Measurements from ENCODE around the gene RAB8B. TPM values are rescaled to one million over a fixed set of nuclear protein-coding genes. Genes with fewer than 3 reads are reported as not detected.

The RAB8B gene
- total RNA-seq, 4 donors from 2014 or later: 11.0 to 12.9 (median 12.5) TPM

DNA sequence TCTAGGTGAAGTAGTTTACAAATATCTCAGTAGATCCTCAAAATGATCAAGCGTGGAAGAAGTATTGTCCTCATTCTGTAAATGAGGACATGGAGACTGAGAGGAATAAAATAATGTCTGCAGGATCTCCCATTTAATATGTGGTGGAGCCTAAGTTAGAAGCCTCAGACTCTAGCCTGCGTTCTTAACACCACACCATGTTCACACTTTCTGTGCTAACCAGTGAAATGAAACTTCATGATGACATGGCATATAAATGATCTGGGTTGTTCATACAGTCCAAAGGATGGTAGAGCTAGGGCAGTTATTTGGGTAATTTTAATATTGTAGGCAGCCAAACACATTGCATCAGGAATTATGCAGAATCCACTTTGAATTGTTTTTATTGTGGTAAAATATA is 62.9 kb downstream of the RAB8B start:
- DNase-seq (ENCODE audit: low spot score in 2 of 2): no peak
- Histone ChIP-seq H3K9me3 (no peaks in the 10 kb centered on the region), H3K27ac (no peak overlapping the region), H3K36me3 (peaks cover 19% of the 10 kb centered on the region), H3K27me3 (no peaks in the 10 kb centered on the region), H3K4me3 (no peak overlapping the region), H3K4me1 (peaks cover 11% of the 10 kb centered on the region)
- no peak for TF ChIP-seq POLR2A (IDR thresholded peaks at IDR 0.05)
- WGBS: 99% methylated on average over 2 of the region's 2 CpGs

DNA sequence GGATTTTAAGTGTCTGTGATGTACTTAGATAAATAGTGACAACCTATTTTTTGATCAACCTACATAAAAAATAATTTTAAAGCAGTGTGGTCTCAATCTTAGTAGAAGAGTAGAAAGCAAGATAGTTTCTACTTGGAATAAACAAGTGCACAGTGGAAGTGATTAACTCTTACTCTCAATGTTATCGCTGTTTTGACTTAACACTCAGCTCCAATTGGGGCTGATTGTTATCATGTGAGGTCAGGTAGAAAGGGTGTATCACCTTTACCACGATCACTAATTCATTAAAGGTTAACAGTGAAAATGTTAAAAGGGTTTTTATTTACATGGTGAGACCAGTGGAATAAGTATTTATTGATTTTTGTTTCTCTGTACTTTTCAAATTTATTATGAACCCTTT is 65.6 kb downstream of the RAB8B start:
- Histone ChIP-seq H3K9me3 (no peaks in the 10 kb centered on the region), H3K27me3 (no peaks in the 10 kb centered on the region), H3K4me1 (peaks cover 5% of the 10 kb centered on the region), H3K4me3 (no peak overlapping the region), H3K36me3 (peaks cover 32% of the 10 kb centered on the region), H3K27ac (no peak overlapping the region)
- no peak for DNase-seq (ENCODE audit: low spot score in 2 of 2)
- WGBS: 72% methylated on average over 2 of the region's 2 CpGs
- TF ChIP-seq POLR2AphosphoS5 (IDR thresholded peaks at IDR 0.05) (no peak), POLR2A (IDR thresholded peaks at IDR 0.05) (no peak), EP300 (IDR thresholded peaks at IDR 0.05) (no peak)
- TF ChIP-seq, protein P1, sequence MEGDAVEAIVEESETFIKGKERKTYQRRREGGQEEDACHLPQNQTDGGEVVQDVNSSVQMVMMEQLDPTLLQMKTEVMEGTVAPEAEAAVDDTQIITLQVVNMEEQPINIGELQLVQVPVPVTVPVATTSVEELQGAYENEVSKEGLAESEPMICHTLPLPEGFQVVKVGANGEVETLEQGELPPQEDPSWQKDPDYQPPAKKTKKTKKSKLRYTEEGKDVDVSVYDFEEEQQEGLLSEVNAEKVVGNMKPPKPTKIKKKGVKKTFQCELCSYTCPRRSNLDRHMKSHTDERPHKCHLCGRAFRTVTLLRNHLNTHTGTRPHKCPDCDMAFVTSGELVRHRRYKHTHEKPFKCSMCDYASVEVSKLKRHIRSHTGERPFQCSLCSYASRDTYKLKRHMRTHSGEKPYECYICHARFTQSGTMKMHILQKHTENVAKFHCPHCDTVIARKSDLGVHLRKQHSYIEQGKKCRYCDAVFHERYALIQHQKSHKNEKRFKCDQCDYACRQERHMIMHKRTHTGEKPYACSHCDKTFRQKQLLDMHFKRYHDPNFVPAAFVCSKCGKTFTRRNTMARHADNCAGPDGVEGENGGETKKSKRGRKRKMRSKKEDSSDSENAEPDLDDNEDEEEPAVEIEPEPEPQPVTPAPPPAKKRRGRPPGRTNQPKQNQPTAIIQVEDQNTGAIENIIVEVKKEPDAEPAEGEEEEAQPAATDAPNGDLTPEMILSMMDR (IDR thresholded peaks at IDR 0.05): no peak

DNA sequence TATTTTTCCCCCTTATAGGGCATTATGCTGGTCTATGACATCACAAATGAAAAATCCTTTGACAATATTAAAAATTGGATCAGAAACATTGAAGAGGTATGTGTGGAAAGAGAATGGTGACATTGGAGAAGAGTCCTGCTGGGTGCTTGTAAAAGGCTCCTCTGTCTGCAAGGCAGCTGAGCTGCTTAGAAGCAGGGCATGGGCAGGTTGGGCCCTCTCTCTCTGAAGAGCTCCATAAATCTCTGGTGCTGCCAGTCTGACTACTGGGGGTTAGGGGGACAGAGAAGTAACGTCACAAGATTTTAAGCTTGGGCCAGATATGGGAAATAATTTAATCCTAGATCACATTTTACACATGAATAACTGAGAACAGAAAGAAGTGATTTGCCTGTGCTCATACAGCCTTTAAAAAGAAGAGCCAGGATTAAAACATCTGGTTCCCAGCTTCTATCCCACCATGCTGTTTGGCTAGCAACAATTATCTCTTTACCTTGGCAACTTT is 66.1 kb downstream of the RAB8B start:
- whole genome bisulfite sequencing: 78% methylated on average over 1 of the region's 1 CpG
- TF ChIP-seq POLR2A (IDR thresholded peaks at IDR 0.05): no peak
- no peak for TF ChIP-seq EP300 (IDR thresholded peaks at IDR 0.05)
- TF ChIP-seq POLR2AphosphoS5 (IDR thresholded peaks at IDR 0.05): no peak
- TF ChIP-seq, protein P1 (IDR thresholded peaks at IDR 0.05): no peak
- H3K9me3 ChIP-seq: no peaks in the 10 kb centered on the region
- H3K4me1 ChIP-seq: peaks cover 5% of the 10 kb centered on the region
- H3K27me3 ChIP-seq: no peaks in the 10 kb centered on the region
- no peak overlapping the region for H3K27ac ChIP-seq
- peaks cover 34% of the 10 kb centered on the region for H3K36me3 ChIP-seq
- no peak for DNase-seq (ENCODE audit: low spot score in 2 of 2)
- no peak overlapping the region for H3K4me3 ChIP-seq

DNA sequence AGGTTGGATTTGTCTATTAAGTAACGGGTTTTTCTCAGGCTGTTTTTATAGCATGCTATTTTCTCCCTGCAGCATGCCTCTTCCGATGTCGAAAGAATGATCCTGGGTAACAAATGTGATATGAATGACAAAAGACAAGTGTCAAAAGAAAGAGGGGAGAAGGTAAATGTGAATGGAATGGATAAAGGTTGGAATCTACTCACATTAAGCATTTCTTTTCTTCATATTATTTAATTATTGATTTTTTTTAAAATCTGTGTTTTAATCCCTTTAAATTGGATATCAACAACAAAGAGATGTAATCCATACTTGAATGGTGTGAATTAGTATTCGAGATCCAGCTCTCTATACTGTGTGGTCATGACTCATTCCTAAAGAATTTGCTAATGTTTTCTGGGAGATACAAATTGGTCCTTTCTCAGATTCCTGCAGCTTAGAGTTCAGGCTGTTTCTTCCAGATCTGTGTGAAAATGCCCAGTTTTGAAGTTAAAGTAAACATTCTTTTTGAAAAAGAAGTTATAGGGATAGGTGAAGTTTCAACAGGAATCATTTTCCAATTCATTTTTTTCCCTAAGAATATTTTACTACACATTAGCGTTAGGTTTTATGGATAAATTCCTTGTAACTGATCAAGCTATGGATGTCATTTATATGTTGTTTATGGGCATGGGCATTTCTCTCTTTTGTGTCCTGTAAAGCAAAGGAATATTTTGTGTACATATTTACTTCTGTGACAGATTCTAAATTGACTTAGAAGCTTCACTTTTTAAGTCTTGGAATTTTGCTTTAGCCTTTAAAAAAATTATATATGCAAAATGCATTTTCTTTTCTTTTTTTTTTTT is 67.2 kb downstream of the RAB8B start:
- DNase-seq (ENCODE audit: low spot score in 2 of 2): no peak
- no peak overlapping the region for H3K4me3 ChIP-seq
- H3K27ac ChIP-seq: no peak overlapping the region
- TF ChIP-seq POLR2A (IDR thresholded peaks at IDR 0.05) (no peak), EP300 (IDR thresholded peaks at IDR 0.05) (no peak), POLR2AphosphoS5 (IDR thresholded peaks at IDR 0.05) (no peak)
- TF ChIP-seq, protein P1 (IDR thresholded peaks at IDR 0.05): no peak
- H3K4me1 ChIP-seq: peaks cover 5% of the 10 kb centered on the region
- H3K27me3 ChIP-seq: no peaks in the 10 kb centered on the region
- peaks cover 32% of the 10 kb centered on the region for H3K36me3 ChIP-seq
- H3K9me3 ChIP-seq: no peaks in the 10 kb centered on the region
- 53% methylated on average over 5 of the region's 5 CpGs for WGBS

DNA sequence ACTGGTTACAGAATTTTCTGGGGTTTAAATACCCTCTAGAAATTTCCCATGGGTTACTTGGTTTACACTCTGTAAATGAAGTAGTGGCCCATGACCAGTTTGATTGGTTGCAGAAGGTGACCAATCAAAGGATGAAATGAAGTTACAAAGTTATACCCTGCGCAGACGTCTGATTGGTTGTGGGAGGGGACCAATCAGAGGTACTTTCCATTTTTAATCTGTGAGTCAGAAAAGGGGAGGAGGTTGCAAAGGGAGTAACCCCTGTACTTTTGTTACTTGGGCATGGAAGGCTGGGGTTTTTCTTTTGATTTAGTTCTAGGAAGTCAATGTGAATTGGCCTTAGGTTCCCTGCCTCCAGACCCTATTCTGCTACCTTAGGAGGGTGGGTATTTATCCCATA is 69.3 kb downstream of the RAB8B start:
- WGBS: 90% methylated on average over 2 of the region's 2 CpGs
- TF ChIP-seq POLR2AphosphoS5 (IDR thresholded peaks at IDR 0.05): no peak
- TF ChIP-seq, protein P1 (IDR thresholded peaks at IDR 0.05): no peak
- TF ChIP-seq EP300 (IDR thresholded peaks at IDR 0.05): no peak
- no peak for TF ChIP-seq POLR2A (IDR thresholded peaks at IDR 0.05)
- Histone ChIP-seq H3K36me3 (peaks cover 35% of the 10 kb centered on the region), H3K4me3 (no peak overlapping the region), H3K27ac (no peak overlapping the region), H3K4me1 (peaks cover 5% of the 10 kb centered on the region), H3K9me3 (no peaks in the 10 kb centered on the region), H3K27me3 (no peaks in the 10 kb centered on the region)
- no peak for DNase-seq (ENCODE audit: low spot score in 2 of 2)

Data from suprapubic skin (tissue), 4 donors.